Activated naive CD8-positive, alpha-beta T cell treated with anti-CD3 and anti-CD28 coated beads, Interleukin-2, amount 50 U/mL, for 24 hours (primary cell): Measurements from ENCODE around the gene VAMP4.

ENCODE experiments used
- ATAC-seq: fragments of 150-1000 bp; cut with Tn5 transposase; one replicate; pipeline ENCODE4 v1.10.0; 2021
- DNase-seq: peaks from one replicate; pipeline ENCODE4 v3.0.0; 2021
- H3K27ac Mint-ChIP-seq: one replicate; pipeline ENCODE4 v1.8.0; 2021; ENCODE audit warnings: mild to moderate bottlenecking, mixed read lengths
- H3K27me3 Mint-ChIP-seq: one replicate; pipeline ENCODE4 v1.8.0; 2021; ENCODE audit warnings: mixed read lengths
- H3K36me3 Mint-ChIP-seq: one replicate; pipeline ENCODE4 v1.8.0; 2021; ENCODE audit warnings: low read depth, mixed read lengths
- H3K4me1 Mint-ChIP-seq: one replicate; pipeline ENCODE4 v1.8.0; 2021; ENCODE audit warnings: mixed read lengths
- H3K4me3 Mint-ChIP-seq: one replicate; pipeline ENCODE4 v1.8.0; 2021; ENCODE audit warnings: mild to moderate bottlenecking, moderate library complexity, mixed read lengths
- H3K9me3 Mint-ChIP-seq: one replicate; pipeline ENCODE4 v1.8.0; 2021; ENCODE audit warnings: mixed read lengths

The VAMP4 gene

DNA sequence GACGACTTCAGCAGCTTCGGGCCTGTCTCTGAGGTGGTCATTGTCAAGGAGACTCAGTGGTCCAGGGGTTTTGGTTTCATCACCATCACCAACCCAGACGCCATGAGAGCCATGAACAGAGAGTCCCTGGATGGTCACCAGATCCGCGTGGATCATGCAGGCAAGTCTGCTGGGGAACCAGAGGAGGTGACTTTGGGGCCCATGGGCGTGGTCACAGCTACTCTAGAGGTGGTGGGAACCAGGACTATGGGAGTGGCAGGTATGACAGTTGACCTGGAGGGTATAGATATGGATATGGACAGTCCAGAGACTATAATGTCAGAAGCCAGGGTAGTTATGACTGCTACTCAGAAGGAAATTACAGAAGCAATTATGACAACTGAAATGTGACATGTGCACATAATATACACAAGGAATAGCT is 20.3 kb upstream of the VAMP4 start:
- DNase-seq (no peak), ATAC-seq (no peak)
- Mint-ChIP-seq H3K9me3 (no peaks in the 10 kb centered on the region), H3K4me3 (no peak overlapping the region), H3K27me3 (peaks cover 7% of the 10 kb centered on the region), H3K36me3 (no peaks in the 10 kb centered on the region), H3K27ac (no peak overlapping the region), H3K4me1 (no peaks in the 10 kb centered on the region)

GRCh38 chr1:171758011-171758410 is 16.1 kb upstream of the VAMP4 start:
- ATAC-seq, result no peak
- no peaks in the 10 kb centered on the region for H3K36me3 Mint-ChIP-seq
- peaks cover 5% of the 10 kb centered on the region for H3K27me3 Mint-ChIP-seq

DNA sequence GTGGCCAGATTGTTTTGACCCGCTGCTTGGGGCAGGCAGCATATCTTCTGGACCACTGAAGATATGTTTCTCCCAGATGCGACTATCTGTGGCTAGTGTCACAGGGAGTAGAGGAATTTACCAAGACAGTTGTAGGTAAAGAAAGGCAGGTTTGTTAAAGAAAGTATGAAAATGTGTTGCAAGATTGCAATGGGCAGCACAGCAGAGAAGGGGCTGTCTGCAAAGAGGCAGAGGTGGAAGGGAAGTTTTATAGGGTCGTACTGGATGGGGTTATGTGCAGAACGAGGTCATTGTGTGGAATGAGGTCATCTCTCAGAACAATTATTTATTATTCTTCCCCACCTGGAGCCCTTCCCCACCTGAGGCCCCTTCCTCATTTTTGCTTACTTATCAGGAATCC is 15.0 kb upstream of the VAMP4 start:
- ATAC-seq (no peak), DNase-seq (no peak)
- H3K9me3 Mint-ChIP-seq, result no peaks in the 10 kb centered on the region
- H3K27ac Mint-ChIP-seq, result no peak overlapping the region
- H3K27me3 Mint-ChIP-seq, result peaks cover 4% of the 10 kb centered on the region
- H3K4me1 Mint-ChIP-seq, result no peaks in the 10 kb centered on the region
- no peaks in the 10 kb centered on the region for H3K36me3 Mint-ChIP-seq
- no peak overlapping the region for H3K4me3 Mint-ChIP-seq

More at GRCh38 chr1:171758011-171758410, 16.1 kb upstream of the VAMP4 start:
- Mint-ChIP-seq H3K9me3 (no peaks in the 10 kb centered on the region), H3K4me3 (no peak overlapping the region), H3K4me1 (no peaks in the 10 kb centered on the region), H3K27ac (no peak overlapping the region)
- DNase-seq, result no peak

- Mint-ChIP-seq H3K27ac (no peak overlapping the region), H3K27me3 (peaks cover 4% of the 10 kb centered on the region), H3K4me3 (no peak overlapping the region), H3K36me3 (no peaks in the 10 kb centered on the region), H3K4me1 (no peaks in the 10 kb centered on the region), H3K9me3 (no peaks in the 10 kb centered on the region)
- DNase-seq (no peak), ATAC-seq (no peak)
Measured at GRCh38 chr1:171754971-171755370, 13.1 kb upstream of the VAMP4 start.

DNA sequence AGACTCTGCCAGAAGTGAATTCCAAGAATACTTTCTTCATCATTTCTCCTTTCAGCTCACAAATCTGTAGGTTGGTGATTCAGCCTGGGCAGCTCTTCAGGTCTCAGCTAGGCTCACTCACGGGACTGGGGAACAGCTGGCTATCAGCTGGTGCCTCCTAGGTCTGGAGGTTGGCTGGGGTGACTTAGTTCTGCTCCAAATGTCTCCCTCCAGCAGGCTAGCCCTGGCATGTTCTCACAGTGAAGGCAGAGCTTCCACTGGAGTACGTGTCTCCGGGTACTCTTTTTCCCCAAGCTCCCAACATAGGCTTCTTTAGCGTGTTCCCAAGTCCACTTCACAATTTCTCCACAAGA is 12.5 kb upstream of the VAMP4 start:
- Mint-ChIP-seq H3K4me3 (no peak overlapping the region), H3K27ac (no peak overlapping the region), H3K27me3 (peaks cover 4% of the 10 kb centered on the region), H3K9me3 (no peaks in the 10 kb centered on the region), H3K36me3 (no peaks in the 10 kb centered on the region), H3K4me1 (no peaks in the 10 kb centered on the region)
- no peak for ATAC-seq
- no peak for DNase-seq

DNA sequence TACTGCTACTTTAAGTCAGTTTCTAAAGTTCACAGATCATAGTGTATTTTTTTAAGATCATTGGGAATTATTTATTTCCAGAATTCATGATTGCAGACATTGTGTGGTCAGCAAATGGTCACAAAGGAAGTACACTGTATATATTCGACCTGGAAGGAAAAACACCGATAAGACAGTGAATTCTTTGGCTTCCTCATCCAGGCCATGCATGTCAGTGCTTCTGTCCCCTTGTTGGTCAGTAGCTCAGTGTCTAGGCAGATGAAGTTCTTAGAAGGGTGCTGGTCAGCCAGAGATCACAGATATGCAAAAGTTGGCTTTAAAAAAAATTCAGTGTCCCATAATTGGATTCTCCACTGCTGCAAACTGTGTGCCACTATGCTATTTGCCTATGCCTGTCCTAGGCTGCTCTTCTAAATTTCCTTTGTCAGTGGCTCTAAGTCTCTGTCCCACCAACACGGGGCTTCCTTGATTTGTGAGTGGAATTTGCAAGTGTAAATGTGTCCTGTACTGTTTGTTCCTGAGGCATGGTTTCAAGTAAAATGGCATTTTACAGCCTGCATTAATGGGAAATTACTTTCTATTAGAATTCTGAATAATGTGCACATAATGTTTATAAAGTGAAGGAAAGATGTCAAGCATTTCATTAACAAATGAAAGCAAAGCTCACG is 12.0 kb upstream of the VAMP4 start:
- Mint-ChIP-seq H3K4me1 (no peaks in the 10 kb centered on the region), H3K4me3 (no peak overlapping the region), H3K9me3 (no peaks in the 10 kb centered on the region), H3K36me3 (no peaks in the 10 kb centered on the region), H3K27me3 (peaks cover 4% of the 10 kb centered on the region), H3K27ac (no peak overlapping the region)
- DNase-seq (no peak), ATAC-seq (no peak)

DNA sequence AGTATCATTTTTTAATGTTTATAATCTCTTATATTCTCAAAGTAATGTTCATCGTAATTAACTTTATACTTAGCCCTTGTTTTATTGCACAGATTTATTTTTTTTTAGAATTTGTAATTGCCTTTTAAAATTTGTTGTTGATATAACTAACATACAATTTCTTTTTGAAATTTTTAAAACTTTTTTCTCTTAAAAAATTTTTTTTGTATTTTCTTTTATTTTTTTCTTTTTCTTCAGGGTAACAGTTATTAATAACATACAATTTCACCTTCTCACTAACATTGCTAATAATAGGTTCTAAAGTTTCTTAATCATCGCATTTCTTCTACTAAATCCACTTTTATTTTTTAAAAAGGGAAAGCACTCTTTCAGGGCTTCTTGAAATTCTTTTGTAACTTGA is 11.3 kb upstream of the VAMP4 start:
- Mint-ChIP-seq H3K9me3 (no peaks in the 10 kb centered on the region), H3K27ac (no peak overlapping the region), H3K4me1 (no peaks in the 10 kb centered on the region), H3K27me3 (peaks cover 4% of the 10 kb centered on the region), H3K36me3 (no peaks in the 10 kb centered on the region), H3K4me3 (no peak overlapping the region)
- no peak for ATAC-seq
- no peak for DNase-seq

DNA sequence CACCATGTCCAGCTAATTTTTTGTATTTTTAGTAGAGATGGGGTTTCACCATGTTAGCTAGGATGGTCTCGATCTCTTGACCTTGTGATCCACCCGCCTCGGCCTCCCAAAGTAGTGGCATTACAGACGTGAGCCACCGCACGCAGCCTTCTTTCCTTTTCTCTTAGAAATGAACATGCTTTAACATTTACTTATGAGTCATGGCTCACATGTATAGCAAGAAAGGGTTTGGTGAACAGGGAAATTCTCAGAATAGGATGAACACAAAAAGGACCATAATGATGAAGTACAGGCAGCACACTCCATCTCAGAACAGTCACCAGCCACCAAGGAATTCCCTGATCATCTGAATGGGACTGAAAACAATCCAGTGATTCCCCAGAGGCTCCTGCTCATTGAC is 9.4 kb upstream of the VAMP4 start:
- Mint-ChIP-seq H3K36me3 (no peaks in the 10 kb centered on the region), H3K27me3 (peaks cover 2% of the 10 kb centered on the region), H3K9me3 (no peaks in the 10 kb centered on the region), H3K4me1 (no peaks in the 10 kb centered on the region), H3K27ac (no peak overlapping the region), H3K4me3 (no peak overlapping the region)
- no peak for DNase-seq
- ATAC-seq, result no peak

GRCh38 chr1:171748651-171749050 is 6.8 kb upstream of the VAMP4 start:
- no peak overlapping the region for H3K4me3 Mint-ChIP-seq
- no peak overlapping the region for H3K27ac Mint-ChIP-seq
- no peaks in the 10 kb centered on the region for H3K9me3 Mint-ChIP-seq
- H3K27me3 Mint-ChIP-seq, result no peaks in the 10 kb centered on the region
- ATAC-seq, result no peak
- no peak for DNase-seq
- H3K4me1 Mint-ChIP-seq, result peaks cover 6% of the 10 kb centered on the region
- H3K36me3 Mint-ChIP-seq, result no peaks in the 10 kb centered on the region

DNA sequence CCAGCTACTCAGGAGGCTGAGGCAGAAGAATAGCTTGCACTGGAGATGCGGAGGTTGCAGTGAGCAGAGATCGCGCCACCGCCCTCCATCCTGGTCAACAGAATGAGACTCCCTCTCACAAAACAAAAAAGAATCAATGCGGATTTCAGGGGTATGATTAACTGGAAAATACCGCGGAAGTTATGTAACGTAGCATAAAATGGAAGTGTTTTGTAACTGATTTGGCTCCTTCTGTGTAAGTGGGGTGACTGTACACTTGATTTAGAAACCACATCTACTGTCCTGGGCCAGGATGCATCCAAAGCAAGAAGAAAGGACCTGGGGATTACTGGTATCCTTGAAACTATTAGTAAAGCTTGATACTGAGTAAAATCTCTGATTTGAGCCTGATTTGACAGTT is 3.1 kb upstream of the VAMP4 start:
- Mint-ChIP-seq H3K4me3 (no peak overlapping the region), H3K9me3 (no peaks in the 10 kb centered on the region), H3K27ac (no peak overlapping the region), H3K27me3 (no peaks in the 10 kb centered on the region), H3K36me3 (no peaks in the 10 kb centered on the region), H3K4me1 (peaks cover 38% of the 10 kb centered on the region)
- ATAC-seq (no peak), DNase-seq (no peak)

GRCh38 chr1:171743081-171743870 is 1.4 kb upstream of the VAMP4 start:
- no peaks in the 10 kb centered on the region for H3K9me3 Mint-ChIP-seq
- H3K4me3 Mint-ChIP-seq, result peak overlapping the region; percentile 99
- no peaks in the 10 kb centered on the region for H3K27me3 Mint-ChIP-seq
- H3K36me3 Mint-ChIP-seq, result no peaks in the 10 kb centered on the region
- DNase-seq (no peak), ATAC-seq (no peak)
- H3K27ac Mint-ChIP-seq, result peak overlapping the region; percentile 98
- peaks cover 55% of the 10 kb centered on the region for H3K4me1 Mint-ChIP-seq

DNA sequence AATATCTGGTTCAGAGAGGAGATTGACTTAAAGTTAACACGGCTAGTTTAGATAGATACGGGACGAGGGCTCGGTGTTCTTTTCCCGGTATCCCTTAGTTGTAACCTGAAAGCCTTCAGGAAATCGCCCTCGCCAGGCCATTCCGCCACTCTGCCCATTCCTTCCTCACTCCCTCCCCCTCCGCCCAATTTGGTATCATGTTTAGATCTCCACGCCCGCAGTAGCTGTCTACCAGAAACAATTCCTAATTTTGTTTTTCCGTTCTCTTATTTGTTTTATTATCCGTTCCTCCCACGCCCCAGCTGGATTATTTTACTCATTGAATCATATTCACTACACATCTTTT is 685 bp upstream of the VAMP4 start:
- H3K27me3 Mint-ChIP-seq, result no peaks in the 10 kb centered on the region
- DNase-seq, result peak; percentile 22
- H3K9me3 Mint-ChIP-seq, result no peaks in the 10 kb centered on the region
- peak overlapping the region; percentile 98 for H3K27ac Mint-ChIP-seq
- H3K36me3 Mint-ChIP-seq, result no peaks in the 10 kb centered on the region
- ATAC-seq, result no peak
- peaks cover 57% of the 10 kb centered on the region for H3K4me1 Mint-ChIP-seq
- H3K4me3 Mint-ChIP-seq, result peak overlapping the region; percentile 99

DNA sequence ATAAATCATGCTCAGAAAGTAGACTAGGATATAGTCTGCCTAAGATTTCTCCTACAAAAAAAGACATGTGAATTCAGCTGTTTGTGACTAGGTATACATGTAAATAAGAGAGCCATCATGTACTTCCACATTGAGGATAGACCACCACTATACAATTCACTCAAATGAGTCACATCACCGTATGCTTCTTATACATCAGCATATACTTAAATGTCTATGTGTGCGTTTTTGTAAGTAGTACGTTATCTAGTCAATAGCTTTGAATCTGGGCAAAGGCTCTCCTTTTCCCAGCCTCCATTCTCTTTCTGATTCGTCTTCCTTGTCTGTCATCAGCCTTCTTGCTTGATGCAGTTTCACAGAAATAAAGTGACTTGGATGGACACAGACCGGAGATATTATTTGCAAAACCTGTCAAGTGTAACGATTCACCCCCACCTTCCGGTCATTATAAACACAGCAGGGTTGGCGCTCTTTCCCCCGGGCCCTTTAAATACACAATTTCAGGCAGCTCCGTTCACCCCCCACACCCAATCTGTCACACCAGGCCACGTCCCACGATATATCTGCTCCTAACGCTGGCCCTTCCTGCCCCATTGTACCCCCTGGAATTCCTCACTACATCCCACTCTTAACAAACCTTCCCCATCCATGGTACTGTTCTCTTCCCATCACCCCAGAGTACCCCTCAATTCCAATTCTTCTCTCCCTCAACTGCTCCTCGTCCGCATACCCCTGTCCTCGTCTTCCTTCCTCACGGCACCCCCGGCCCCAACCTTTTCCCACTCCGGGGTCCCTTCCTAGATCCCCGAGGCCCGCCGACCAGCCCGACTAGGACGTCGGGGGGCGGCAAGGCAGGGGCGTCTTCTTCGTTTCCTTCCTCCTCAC is 636 bp downstream of the VAMP4 start:
- DNase-seq (peak; percentile 38), ATAC-seq (peak; percentile 30)
- Mint-ChIP-seq H3K27me3 (no peaks in the 10 kb centered on the region), H3K9me3 (no peaks in the 10 kb centered on the region), H3K4me3 (peak overlapping the region; percentile 99), H3K27ac (peak overlapping the region; percentile 98), H3K36me3 (peaks cover 4% of the 10 kb centered on the region), H3K4me1 (peaks cover 57% of the 10 kb centered on the region)

- peaks cover 6% of the 10 kb centered on the region for H3K36me3 Mint-ChIP-seq
- no peaks in the 10 kb centered on the region for H3K9me3 Mint-ChIP-seq
- peak overlapping the region; percentile 99 for H3K4me3 Mint-ChIP-seq
- H3K27ac Mint-ChIP-seq, result peak overlapping the region; percentile 56
- DNase-seq, result no peak
- H3K27me3 Mint-ChIP-seq, result no peaks in the 10 kb centered on the region
- no peak for ATAC-seq
- peaks cover 57% of the 10 kb centered on the region for H3K4me1 Mint-ChIP-seq
Measured at GRCh38 chr1:171740356-171740863, 1.5 kb downstream of the VAMP4 start.
